Ishikawa (cell line): ENCODE results near the gene SAMD9L.

Experiments used
- CEBPB ChIP-seq: IDR thresholded peaks from 2 replicates; pipeline ENCODE4 v1.6.1; 2012
- CREB1 ChIP-seq: IDR thresholded peaks from 2 replicates; pipeline ENCODE4 v1.6.1; 2012; ENCODE audit warnings: low read depth
- EGR1 ChIP-seq: IDR thresholded peaks from 2 replicates; pipeline ENCODE4 v1.6.1; 2012
- EP300 ChIP-seq: IDR thresholded peaks from 2 replicates; pipeline ENCODE4 v1.6.1; 2012; ENCODE audit warnings: borderline replicate concordance
- NFIC ChIP-seq: IDR thresholded peaks from 2 replicates; pipeline ENCODE4 v1.6.1; 2012
- RAD21 ChIP-seq: IDR thresholded peaks from 2 replicates; pipeline ENCODE4 v1.6.1; 2012; ENCODE audit warnings: low read depth
- TAF1 ChIP-seq: IDR thresholded peaks from 2 replicates; pipeline ENCODE4 v1.6.1; 2012; ENCODE audit warnings: low read depth, mild to moderate bottlenecking
- TCF12 ChIP-seq: IDR thresholded peaks from 2 replicates; pipeline ENCODE4 v1.6.1; 2012; ENCODE audit warnings: low read depth
- YY1 ChIP-seq: IDR thresholded peaks from 2 replicates; pipeline ENCODE4 v1.6.1; 2012; ENCODE audit warnings: low read depth
- TF ChIP-seq, protein P1 (sequence below): IDR thresholded peaks from 2 replicates; pipeline ENCODE4 v1.6.1; 2012
- TF ChIP-seq, protein P2 (sequence below): IDR thresholded peaks from 2 replicates; pipeline ENCODE4 v1.6.1; 2012
- TF ChIP-seq, protein P3 (sequence below): IDR thresholded peaks from 2 replicates; pipeline ENCODE4 v1.6.1; 2012; ENCODE audit warnings: low read depth, mild to moderate bottlenecking

DNA sequence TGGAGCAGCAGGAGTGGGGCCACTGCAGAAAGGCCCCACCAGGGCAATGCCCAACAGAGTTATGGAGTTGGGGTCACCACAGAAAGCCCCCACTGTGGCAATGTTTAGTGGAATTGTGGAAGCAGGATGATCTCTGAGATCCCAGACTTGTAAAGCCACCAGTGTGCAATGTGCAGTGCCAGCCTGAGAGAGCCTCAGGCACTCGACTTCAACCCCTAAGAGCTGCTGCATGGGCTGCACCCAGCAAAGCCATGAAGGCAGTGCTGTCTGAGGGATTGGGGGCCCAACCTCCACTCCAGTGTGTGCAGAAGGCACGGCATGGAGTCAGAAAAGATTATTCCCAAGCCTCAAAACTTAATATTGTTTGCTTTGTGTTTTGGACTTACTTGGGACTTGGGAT lies 50.8 kb downstream of the SAMD9L start:
- TF ChIP-seq, protein P1, sequence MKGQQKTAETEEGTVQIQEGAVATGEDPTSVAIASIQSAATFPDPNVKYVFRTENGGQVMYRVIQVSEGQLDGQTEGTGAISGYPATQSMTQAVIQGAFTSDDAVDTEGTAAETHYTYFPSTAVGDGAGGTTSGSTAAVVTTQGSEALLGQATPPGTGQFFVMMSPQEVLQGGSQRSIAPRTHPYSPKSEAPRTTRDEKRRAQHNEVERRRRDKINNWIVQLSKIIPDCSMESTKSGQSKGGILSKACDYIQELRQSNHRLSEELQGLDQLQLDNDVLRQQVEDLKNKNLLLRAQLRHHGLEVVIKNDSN, result no peak
- TF ChIP-seq RAD21 (no peak), EP300 (no peak), TAF1 (no peak), YY1 (no peak), EGR1 (no peak), NFIC (no peak), CEBPB (no peak), CREB1 (no peak), TCF12 (no peak)
- TF ChIP-seq, protein P2, sequence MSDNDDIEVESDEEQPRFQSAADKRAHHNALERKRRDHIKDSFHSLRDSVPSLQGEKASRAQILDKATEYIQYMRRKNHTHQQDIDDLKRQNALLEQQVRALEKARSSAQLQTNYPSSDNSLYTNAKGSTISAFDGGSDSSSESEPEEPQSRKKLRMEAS, result no peak
- TF ChIP-seq, protein P3, sequence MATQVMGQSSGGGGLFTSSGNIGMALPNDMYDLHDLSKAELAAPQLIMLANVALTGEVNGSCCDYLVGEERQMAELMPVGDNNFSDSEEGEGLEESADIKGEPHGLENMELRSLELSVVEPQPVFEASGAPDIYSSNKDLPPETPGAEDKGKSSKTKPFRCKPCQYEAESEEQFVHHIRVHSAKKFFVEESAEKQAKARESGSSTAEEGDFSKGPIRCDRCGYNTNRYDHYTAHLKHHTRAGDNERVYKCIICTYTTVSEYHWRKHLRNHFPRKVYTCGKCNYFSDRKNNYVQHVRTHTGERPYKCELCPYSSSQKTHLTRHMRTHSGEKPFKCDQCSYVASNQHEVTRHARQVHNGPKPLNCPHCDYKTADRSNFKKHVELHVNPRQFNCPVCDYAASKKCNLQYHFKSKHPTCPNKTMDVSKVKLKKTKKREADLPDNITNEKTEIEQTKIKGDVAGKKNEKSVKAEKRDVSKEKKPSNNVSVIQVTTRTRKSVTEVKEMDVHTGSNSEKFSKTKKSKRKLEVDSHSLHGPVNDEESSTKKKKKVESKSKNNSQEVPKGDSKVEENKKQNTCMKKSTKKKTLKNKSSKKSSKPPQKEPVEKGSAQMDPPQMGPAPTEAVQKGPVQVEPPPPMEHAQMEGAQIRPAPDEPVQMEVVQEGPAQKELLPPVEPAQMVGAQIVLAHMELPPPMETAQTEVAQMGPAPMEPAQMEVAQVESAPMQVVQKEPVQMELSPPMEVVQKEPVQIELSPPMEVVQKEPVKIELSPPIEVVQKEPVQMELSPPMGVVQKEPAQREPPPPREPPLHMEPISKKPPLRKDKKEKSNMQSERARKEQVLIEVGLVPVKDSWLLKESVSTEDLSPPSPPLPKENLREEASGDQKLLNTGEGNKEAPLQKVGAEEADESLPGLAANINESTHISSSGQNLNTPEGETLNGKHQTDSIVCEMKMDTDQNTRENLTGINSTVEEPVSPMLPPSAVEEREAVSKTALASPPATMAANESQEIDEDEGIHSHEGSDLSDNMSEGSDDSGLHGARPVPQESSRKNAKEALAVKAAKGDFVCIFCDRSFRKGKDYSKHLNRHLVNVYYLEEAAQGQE, result no peak
